OCI-LY7 (cell line): ENCODE measurements around the gene HNRNPR. TPM values are rescaled to one million over a fixed set of nuclear protein-coding genes. Genes with fewer than 3 reads are reported as not detected.
A peak's percentile ranks its signal among the peaks of the same experiment; 100 is the strongest.

Source experiments
- BruUV-seq: library from RNA; stranded (reverse); fragments of 400-500 nt; replicated peaks from 2 replicates; lab custom pipeline; 2021; lab: Mats Ljungman, UMichigan
- CTCF ChIA-PET: fragments of 300-600 bp; sonication (Branson Sonifier 250); formaldehyde crosslinking; loops from one replicate; lab custom pipeline; 2022; ENCODE audit warnings: antibody characterized with exemption; ENCODE audit not compliant: unreplicated experiment; lab: Charles Lee
- POLR2A ChIA-PET: fragments of 300-600 bp; sonication (Branson Sonifier 250); formaldehyde crosslinking; loops from one replicate; lab custom pipeline; 2022; ENCODE audit warnings: antibody characterized with exemption; lab: Charles Lee
- DNase-seq: peaks from one replicate; pipeline ENCODE4 v3.0.0-alpha.2; 2015; ENCODE audit warnings: low spot score
- H2AFZ ChIP-seq: fragments of 200-600 bp; sonication (generic), shearing (Covaris generic); 2 replicates; pipeline ENCODE4 v1.6.1; 2014; ENCODE audit warnings: mild to moderate bottlenecking, antibody characterized with exemption, low read length, moderate library complexity
- H3K27ac ChIP-seq: fragments of 200-600 bp; sonication (generic); 2 replicates; pipeline ENCODE4 v1.5.1; 2014; ENCODE audit warnings: mixed run types, low read depth, mild to moderate bottlenecking, moderate library complexity, low read length, inconsistent platforms; ENCODE audit not compliant: poor library complexity, severe bottlenecking
- H3K36me3 ChIP-seq: fragments of 200-600 bp; sonication (generic); 2 replicates; pipeline ENCODE4 v1.6.1; 2014; ENCODE audit warnings: mild to moderate bottlenecking, antibody characterized with exemption, low read length, moderate library complexity, mixed read lengths; ENCODE audit not compliant: insufficient read depth
- H3K4me1 ChIP-seq: fragments of 200-600 bp; sonication (generic); 2 replicates; pipeline ENCODE4 v1.5.1; 2014; ENCODE audit warnings: mild to moderate bottlenecking, low read length; ENCODE audit not compliant: insufficient read depth, poor library complexity, severe bottlenecking
- H3K4me2 ChIP-seq: fragments of 200-600 bp; sonication (generic); 2 replicates; pipeline ENCODE4 v1.6.1; 2014; ENCODE audit warnings: mild to moderate bottlenecking, low read length
- H3K4me3 ChIP-seq: fragments of 200-600 bp; sonication (generic); 2 replicates; pipeline ENCODE4 v1.5.1; 2014; ENCODE audit warnings: mild to moderate bottlenecking, low read depth, low read length; ENCODE audit not compliant: poor library complexity, severe bottlenecking
- H3K79me2 ChIP-seq: fragments of 200-600 bp; sonication (generic); 2 replicates; pipeline ENCODE4 v1.6.1; 2016; ENCODE audit warnings: low read depth, mild to moderate bottlenecking, low read length, moderate library complexity, mixed read lengths; ENCODE audit not compliant: insufficient read depth
- H3K9me2 ChIP-seq: fragments of 200-600 bp; sonication (generic); 2 replicates; pipeline ENCODE4 v1.6.1; 2016; ENCODE audit warnings: mild to moderate bottlenecking, low read length, mixed read lengths; ENCODE audit not compliant: insufficient read depth
- H3K9me3 ChIP-seq: fragments of 200-600 bp; sonication (generic); 2 replicates; pipeline ENCODE4 v1.6.1; 2014; ENCODE audit warnings: mild to moderate bottlenecking, mixed run types, low read length, mixed read lengths
- H4K20me1 ChIP-seq: fragments of 200-600 bp; sonication (generic); 2 replicates; pipeline ENCODE4 v1.6.1; 2014; ENCODE audit warnings: mild to moderate bottlenecking, antibody characterized with exemption, low read length, moderate library complexity, mixed read lengths; ENCODE audit not compliant: insufficient read depth
- CTCF ChIP-seq: fragments of 200-600 bp; sonication (generic); conservative IDR thresholded peaks from 2 replicates; pipeline ENCODE4 v1.5.1; 2014; ENCODE audit warnings: mild to moderate bottlenecking, antibody characterized with exemption, low read length, moderate library complexity, mixed read lengths
- EZH2phosphoT487 ChIP-seq: fragments of 200-600 bp; sonication (generic); IDR thresholded peaks from 2 replicates; pipeline ENCODE4 v1.6.1; 2018; ENCODE audit warnings: low read depth, borderline replicate concordance, mild to moderate bottlenecking, mixed run types, antibody characterized with exemption, low read length, moderate library complexity, mixed read lengths
- intact Hi-C: fragments of 100-400 bp; cut with micrococcal nuclease; formaldehyde crosslinking; loops from one replicate; pipeline ENCODE4 v1.10.0; 2022; ENCODE audit not compliant: unreplicated experiment
- total RNA-seq, 2 experiments: library from RNA; depleted of rRNA in 1 of 2; stranded (reverse); fragments of >200 nt in 1 of 2; shearing (Covaris generic) in 1 of 2; gene quantifications; 2 replicates each; pipeline ENCODE4 v1.2.3, GENCODE V29; 2014 to 2022

The HNRNPR gene
- total RNA-seq, 2 experiments from 2014 or later = 193 to 282 TPM

- intact Hi-C loops = loop anchor here (10.0 kb wide), 1 partner anchor 538 kb away; no protein-coding TSS in a partner anchor
- peaks cover 13% of the 10 kb centered on the region; the same call in 1 of the 2 replicates for H3K79me2 ChIP-seq
- H3K27ac ChIP-seq = no peak overlapping the region
- H3K9me2 ChIP-seq = no peaks in the 10 kb centered on the region
- no peak overlapping the region for H2AFZ ChIP-seq
- peak overlapping the region; percentile 78; the same call in 1 of the 2 replicates for H3K4me2 ChIP-seq
- no peaks in the 10 kb centered on the region for H3K9me3 ChIP-seq
- CTCF ChIA-PET = no interaction called here
- peaks cover 25% of the 10 kb centered on the region for H3K36me3 ChIP-seq
- TF ChIP-seq CTCF = no peak
- TF ChIP-seq EZH2phosphoT487 = no peak
- no peaks in the 10 kb centered on the region for H4K20me1 ChIP-seq
- H3K4me3 ChIP-seq = peak overlapping the region; percentile 77
- DNase-seq = no peak
- BruUV-seq = no TSS peak
- POLR2A ChIA-PET = no interaction called here
- peaks cover 28% of the 10 kb centered on the region for H3K4me1 ChIP-seq
These were observed 22.5 kb upstream of the HNRNPR start for GRCh38 chr1:23366598-23366997.

- Histone ChIP-seq H4K20me1 (no peaks in the 10 kb centered on the region), H2AFZ (no peak overlapping the region), H3K4me2 (peak overlapping the region; percentile 78; the same call in 1 of the 2 replicates)
These were observed 22.1 kb upstream of the HNRNPR start for GRCh38 chr1:23366146-23366545.

More at GRCh38 chr1:23366146-23366545, 22.1 kb upstream of the HNRNPR start:
- Histone ChIP-seq H3K9me2 (no peaks in the 10 kb centered on the region), H3K9me3 (no peaks in the 10 kb centered on the region), H3K4me1 (peaks cover 28% of the 10 kb centered on the region), H3K4me3 (no peak overlapping the region), H3K27ac (no peak overlapping the region), H3K36me3 (peaks cover 30% of the 10 kb centered on the region), H3K79me2 (peaks cover 13% of the 10 kb centered on the region; the same call in 1 of the 2 replicates)
- POLR2A ChIA-PET = no interaction called here
- no peak for TF ChIP-seq CTCF
- TF ChIP-seq EZH2phosphoT487 = no peak
- BruUV-seq = no TSS peak
- intact Hi-C loops = loop anchor here (10.0 kb wide), 1 partner anchor 539 kb away; no protein-coding TSS in a partner anchor
- CTCF ChIA-PET = no interaction called here
- no peak for DNase-seq
